GM23248 (cell line): ENCODE results near the gene CCDC191.

ENCODE experiments used
- EZH2 ChIP-seq: fragments of 200-600 bp; sonication (generic); IDR thresholded peaks from 2 replicates; pipeline ENCODE4 v1.6.1; 2018; ENCODE audit warnings: antibody characterized with exemption, mild to moderate bottlenecking; ENCODE audit not compliant: insufficient read depth, poor library complexity, severe bottlenecking
- EZH2phosphoT487 ChIP-seq: fragments of 200-600 bp; sonication (generic); IDR thresholded peaks from 2 replicates; pipeline ENCODE4 v1.6.1; 2018; ENCODE audit warnings: antibody characterized with exemption, moderate library complexity, mild to moderate bottlenecking, low read depth; ENCODE audit not compliant: insufficient read depth

DNA sequence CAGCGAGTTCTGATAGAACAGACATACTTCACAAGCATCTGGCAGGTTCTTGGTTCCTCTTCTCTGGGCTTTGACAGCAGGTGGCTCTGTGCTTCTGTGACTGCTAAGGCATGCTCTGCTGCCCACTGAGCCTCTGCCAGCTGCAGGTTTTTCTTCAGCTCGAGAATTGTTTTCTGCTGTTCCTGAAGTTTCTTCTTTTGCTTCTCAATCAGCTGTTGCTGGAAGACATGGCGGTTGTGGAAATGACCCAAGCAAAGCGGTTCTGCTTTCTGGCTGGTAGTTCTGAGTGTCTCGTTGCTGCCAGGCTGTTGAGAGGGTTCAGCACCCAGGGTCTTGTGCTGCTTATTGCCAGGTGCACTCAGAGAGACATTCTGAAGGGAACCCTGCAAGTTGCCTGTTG, 50.8 kb downstream of the CCDC191 start:
- no peak for TF ChIP-seq EZH2phosphoT487
- no peak for TF ChIP-seq EZH2
